Activated naive CD4-positive, alpha-beta T cell treated with anti-CD3 and anti-CD28 coated beads for 36 hours (primary cell): ENCODE data around the gene NAV1. TPM values are rescaled to one million over a fixed set of nuclear protein-coding genes. Genes with fewer than 3 reads are reported as not detected.

Source experiments
- CTCF ChIA-PET: fragments of 350-600 bp; sonication (Branson Sonifier 250); formaldehyde crosslinking; loops from one replicate; lab custom pipeline; 2021; ENCODE audit warnings: antibody characterized with exemption; lab: Charles Lee
- DNase-seq: peaks from one replicate; pipeline ENCODE4 v3.0.0-alpha.2; 2020
- H3K27ac Mint-ChIP-seq: one replicate; pipeline ENCODE4 v1.8.0; 2021; ENCODE audit warnings: mild to moderate bottlenecking, mixed read lengths
- H3K27me3 Mint-ChIP-seq: one replicate; pipeline ENCODE4 v1.8.0; 2021; ENCODE audit warnings: low read depth, mixed read lengths
- H3K36me3 Mint-ChIP-seq: one replicate; pipeline ENCODE4 v1.8.0; 2021; ENCODE audit warnings: low read depth, mixed read lengths
- H3K4me1 Mint-ChIP-seq: one replicate; pipeline ENCODE4 v1.8.0; 2021; ENCODE audit warnings: low read depth, mixed read lengths
- H3K4me3 Mint-ChIP-seq: one replicate; pipeline ENCODE4 v1.8.0; 2021; ENCODE audit warnings: mild to moderate bottlenecking, moderate library complexity, mixed read lengths
- H3K9me3 Mint-ChIP-seq: one replicate; pipeline ENCODE4 v1.8.0; 2021; ENCODE audit warnings: mixed read lengths
- intact Hi-C: fragments of 100-400 bp; cut with micrococcal nuclease; formaldehyde crosslinking; loops from one replicate; pipeline ENCODE4 v1.15.1; 2023
- total RNA-seq, 2 experiments: library from RNA; stranded (reverse); gene quantifications; one replicate each; pipeline ENCODE4 v1.2.3, GENCODE V29; 2021

NAV1 gene
- total RNA-seq, 2 experiments from 2014 or later, result 0.62 to 1.2 TPM

DNA sequence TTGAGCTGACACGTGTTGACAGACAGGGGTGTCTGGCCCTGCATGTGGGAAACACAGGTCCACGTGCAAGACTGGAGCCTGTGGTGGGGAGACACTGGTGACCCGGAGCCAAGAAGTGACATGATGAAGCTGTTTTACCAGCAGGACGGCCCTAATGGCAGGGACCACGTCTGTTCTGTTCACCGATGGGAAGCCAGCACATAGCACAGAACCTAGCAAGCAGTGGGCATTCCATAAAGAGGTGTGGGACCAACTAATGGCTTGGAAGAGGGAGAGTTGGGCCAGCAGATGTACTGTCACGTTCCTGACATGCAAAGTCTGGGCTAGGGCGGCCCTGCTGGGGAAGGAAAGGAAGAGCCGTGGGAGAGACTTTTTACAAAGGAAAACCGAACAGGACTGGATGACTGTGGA lies 15.3 kb downstream of the NAV1 start:
- DNase-seq, result no peak
- no peak overlapping the region for H3K4me3 Mint-ChIP-seq
- no peaks in the 10 kb centered on the region for H3K27me3 Mint-ChIP-seq
- intact Hi-C loops, result no loop called here
- no peaks in the 10 kb centered on the region for H3K36me3 Mint-ChIP-seq
- H3K27ac Mint-ChIP-seq, result no peak overlapping the region
- H3K4me1 Mint-ChIP-seq, result no peaks in the 10 kb centered on the region
- no peaks in the 10 kb centered on the region for H3K9me3 Mint-ChIP-seq
- CTCF ChIA-PET, result interaction anchor here (0.9 kb wide), 1 partner anchor 14 kb away, joined by 3 read pairs; no protein-coding TSS in a partner anchor

DNA sequence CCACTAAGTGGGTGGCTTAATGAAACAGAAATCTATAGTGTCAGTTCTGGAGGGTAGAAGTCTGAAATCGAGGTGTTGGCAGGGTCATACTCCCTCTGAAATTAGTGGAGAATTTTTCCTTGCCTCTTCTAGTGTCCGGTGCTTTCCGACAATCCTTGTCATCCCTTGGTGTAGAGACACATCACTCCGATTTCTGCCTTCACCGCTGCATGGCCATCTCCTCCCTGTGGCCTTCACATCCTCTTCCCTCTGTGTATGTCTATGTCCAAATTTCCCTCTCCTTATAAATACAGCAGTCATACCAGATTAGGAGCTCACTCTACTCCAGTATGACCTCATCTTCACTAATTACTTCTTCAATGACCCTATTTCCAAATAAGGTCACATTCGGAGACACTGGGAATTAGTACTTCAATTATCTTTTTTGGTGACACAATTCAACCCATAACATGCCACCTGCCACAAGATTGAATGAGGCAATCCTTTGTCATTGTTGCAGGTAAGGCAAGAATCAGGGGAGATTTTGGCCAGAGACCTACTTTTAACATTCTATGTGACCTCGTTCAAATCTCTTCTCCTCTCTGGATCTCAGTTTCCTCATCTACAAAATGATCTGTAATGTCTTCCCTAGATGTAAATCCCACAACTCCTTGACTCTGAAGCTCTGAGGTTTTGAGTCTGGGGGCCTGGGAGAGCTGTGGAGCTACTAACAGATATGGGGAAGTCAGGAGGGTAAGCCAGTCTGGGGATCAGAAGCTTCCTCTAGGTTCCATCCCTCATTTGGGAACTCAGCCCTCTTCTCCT lies 16.1 kb downstream of the NAV1 start:
- intact Hi-C loops, result no loop called here
- Mint-ChIP-seq H3K4me1 (peaks cover 3% of the 10 kb centered on the region), H3K27ac (no peak overlapping the region), H3K4me3 (no peak overlapping the region), H3K9me3 (no peaks in the 10 kb centered on the region), H3K27me3 (no peaks in the 10 kb centered on the region), H3K36me3 (no peaks in the 10 kb centered on the region)
- CTCF ChIA-PET, result interaction anchor here (0.9 to 1.6 kb wide), 3 partner anchors 15 to 238 kb away, joined by 3 to 5 read pairs (median 3); no protein-coding TSS in a partner anchor
- DNase-seq, result no peak

DNA sequence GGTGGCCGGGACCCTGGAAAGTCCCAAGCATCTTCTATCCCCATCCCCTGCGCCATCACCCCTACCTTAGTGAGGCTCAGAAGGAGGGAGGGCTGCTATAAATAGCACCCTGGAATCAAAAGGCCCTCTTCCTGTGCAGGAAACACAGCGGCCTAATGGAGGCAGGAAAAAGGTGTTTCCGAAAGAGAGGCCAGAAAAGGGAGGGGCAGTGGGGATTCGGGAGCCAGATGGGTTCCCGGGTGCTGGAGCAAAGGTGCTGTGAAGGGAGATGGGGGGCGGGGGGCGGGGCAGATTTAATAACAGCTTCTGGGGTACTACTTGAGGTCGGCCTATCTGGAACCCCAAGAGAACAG lies 16.6 kb downstream of the NAV1 start:
- H3K9me3 Mint-ChIP-seq, result no peaks in the 10 kb centered on the region
- CTCF ChIA-PET, result interaction anchor here (0.9 to 1.6 kb wide), 2 partner anchors 148 to 237 kb away, joined by 3 to 5 read pairs; no protein-coding TSS in a partner anchor
- no peak overlapping the region for H3K27ac Mint-ChIP-seq
- peaks cover 3% of the 10 kb centered on the region for H3K4me1 Mint-ChIP-seq
- intact Hi-C loops, result no loop called here
- H3K36me3 Mint-ChIP-seq, result no peaks in the 10 kb centered on the region
- no peak overlapping the region for H3K4me3 Mint-ChIP-seq
- no peaks in the 10 kb centered on the region for H3K27me3 Mint-ChIP-seq
- no peak for DNase-seq

DNA sequence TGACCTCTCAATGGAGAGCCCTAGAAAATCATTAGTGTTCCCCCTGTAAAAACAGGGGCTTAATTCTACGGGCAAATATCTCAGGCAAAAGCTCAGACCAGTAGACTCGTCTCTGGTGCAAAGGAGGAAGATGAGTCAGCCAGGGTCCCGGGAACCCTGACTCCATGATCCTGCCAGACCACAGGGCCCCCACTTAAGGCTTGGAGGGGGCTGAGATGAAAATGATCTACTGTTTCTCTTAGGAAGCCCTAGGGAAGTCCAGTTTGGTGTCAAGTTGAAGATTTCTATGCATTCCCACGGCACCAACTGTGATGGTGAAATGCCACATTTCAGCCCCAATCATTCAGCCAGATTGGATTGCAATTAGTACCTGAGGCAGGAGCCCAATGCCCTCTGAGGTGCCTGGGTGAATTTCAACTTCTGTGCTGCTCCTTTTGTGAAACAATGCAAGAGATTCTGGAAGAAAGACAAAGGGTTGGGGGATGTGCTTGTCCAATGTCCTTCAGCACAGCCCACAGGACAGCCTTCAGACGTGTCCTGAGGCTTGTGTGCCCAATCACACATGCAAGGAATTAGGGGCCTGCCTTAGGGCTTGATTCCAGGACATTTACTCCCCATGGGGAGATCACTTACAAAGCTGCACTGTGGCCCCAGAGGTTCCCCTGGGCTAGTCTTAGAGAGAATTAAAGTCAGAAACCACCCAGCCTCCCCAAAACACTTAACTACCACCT lies 18.1 kb downstream of the NAV1 start:
- intact Hi-C loops, result no loop called here
- H3K4me1 Mint-ChIP-seq, result peaks cover 3% of the 10 kb centered on the region
- no peaks in the 10 kb centered on the region for H3K27me3 Mint-ChIP-seq
- H3K27ac Mint-ChIP-seq, result no peak overlapping the region
- H3K4me3 Mint-ChIP-seq, result no peak overlapping the region
- DNase-seq, result no peak
- CTCF ChIA-PET, result interaction anchor here (0.6 to 6.6 kb wide), 7 partner anchors 25 to 243 kb away, joined by 3 to 83 read pairs (median 3); no protein-coding TSS in a partner anchor
- H3K36me3 Mint-ChIP-seq, result no peaks in the 10 kb centered on the region
- no peaks in the 10 kb centered on the region for H3K9me3 Mint-ChIP-seq

DNA sequence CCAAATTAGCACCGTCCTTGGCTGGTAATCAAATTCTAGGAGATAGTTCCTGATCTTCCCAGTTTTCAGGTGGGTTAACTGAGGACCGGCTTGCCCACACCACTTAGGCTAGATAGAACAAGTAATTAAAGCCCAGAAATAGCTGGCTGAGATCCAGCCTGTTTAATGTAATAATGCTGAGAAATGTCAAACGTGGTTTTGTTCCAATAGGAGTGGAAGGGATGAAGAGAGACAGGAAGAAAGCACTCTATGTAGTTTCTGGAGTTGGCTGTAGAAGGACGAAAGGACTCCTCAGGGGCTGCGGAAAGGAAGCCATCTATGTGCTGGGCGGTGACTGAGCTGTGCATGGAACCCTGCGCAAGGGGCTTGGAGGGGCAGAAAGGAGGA lies 18.6 kb downstream of the NAV1 start:
- H3K36me3 Mint-ChIP-seq, result no peaks in the 10 kb centered on the region
- no peak for DNase-seq
- H3K4me3 Mint-ChIP-seq, result no peak overlapping the region
- no peaks in the 10 kb centered on the region for H3K9me3 Mint-ChIP-seq
- H3K27me3 Mint-ChIP-seq, result no peaks in the 10 kb centered on the region
- intact Hi-C loops, result no loop called here
- CTCF ChIA-PET, result interaction anchor here (0.7 to 6.6 kb wide), 8 partner anchors 17 to 237 kb away, joined by 3 to 83 read pairs (median 4); no protein-coding TSS in a partner anchor
- peaks cover 3% of the 10 kb centered on the region for H3K4me1 Mint-ChIP-seq
- H3K27ac Mint-ChIP-seq, result no peak overlapping the region

DNA sequence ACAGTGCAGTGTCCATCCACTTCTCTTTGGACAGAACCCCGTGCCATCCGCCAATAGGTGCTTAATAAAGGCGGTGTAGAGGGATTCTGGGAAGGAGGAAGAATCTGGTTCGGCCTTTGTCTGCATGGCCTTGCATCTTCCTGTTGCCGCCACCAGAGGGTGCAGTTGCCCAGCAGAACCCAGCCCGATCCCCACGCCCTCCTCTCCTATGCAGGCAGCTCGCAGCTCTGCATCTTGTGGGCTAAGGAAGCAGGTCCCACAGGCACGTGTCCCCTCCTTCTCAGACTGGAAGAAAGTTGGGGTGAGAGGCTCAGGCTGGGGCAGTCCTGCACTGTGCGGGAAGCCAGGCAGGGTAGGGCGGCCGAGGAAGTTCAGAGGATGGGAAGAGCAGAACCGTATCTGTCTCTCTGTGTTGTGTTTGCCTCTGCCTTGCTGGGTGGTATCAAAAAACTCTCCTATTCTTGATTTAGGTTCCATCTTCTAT lies 20.8 kb downstream of the NAV1 start:
- Mint-ChIP-seq H3K4me1 (peaks cover 3% of the 10 kb centered on the region), H3K27me3 (no peaks in the 10 kb centered on the region), H3K27ac (no peak overlapping the region), H3K9me3 (no peaks in the 10 kb centered on the region), H3K36me3 (no peaks in the 10 kb centered on the region), H3K4me3 (no peak overlapping the region)
- DNase-seq, result peak; percentile 80
- CTCF ChIA-PET, result interaction anchor here (0.7 to 6.6 kb wide), 26 partner anchors 9 to 279 kb away, joined by 3 to 83 read pairs (median 4); no protein-coding TSS in a partner anchor
- intact Hi-C loops, result loop anchor here (1.0 to 2.0 kb wide), 4 partner anchors 29 to 234 kb away; no protein-coding TSS in a partner anchor

DNA sequence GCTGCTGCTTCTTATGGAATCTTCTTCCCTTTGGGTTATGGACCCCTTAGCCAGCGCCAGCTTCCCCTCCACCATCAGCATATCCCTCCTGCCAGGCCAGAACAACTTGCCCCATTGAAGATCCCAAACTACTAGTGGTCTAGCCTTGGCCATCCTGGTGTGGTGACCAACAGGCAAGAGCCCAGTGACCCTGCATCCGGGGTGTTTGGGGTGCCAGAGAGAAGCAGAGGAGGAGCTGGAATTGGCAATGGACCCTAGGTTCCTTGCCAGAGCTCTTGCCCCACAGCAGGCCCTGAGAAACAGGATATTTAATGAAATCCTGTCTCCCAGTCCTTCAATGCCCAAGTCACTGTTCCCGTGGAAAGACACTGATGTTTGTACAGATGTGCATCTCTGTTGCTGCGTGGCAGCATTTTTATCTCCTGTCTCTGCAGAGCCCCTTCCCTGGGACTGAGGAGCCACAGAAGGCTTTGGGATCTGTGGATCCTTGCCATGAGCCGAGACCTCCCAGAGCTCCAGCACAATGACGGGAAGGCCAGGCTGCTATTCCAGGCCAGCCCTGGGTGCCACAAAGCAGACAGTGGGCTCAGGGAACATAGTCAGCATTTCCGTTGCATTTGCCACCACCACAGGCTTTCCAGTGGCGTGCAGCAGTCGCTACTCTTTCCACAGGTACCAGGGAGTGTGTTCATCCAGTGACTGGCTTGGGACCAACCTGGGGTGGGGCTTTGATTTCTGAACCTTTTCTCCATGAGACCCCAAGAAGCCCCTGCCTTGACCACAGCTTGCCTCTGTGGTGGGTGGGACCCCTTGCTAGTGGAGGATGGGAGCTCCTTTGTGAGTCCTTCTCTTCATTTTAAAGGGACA lies 21.6 kb downstream of the NAV1 start:
- no peak overlapping the region for H3K4me3 Mint-ChIP-seq
- CTCF ChIA-PET, result interaction anchor here (0.8 to 6.6 kb wide), 25 partner anchors 9 to 269 kb away, joined by 3 to 83 read pairs (median 4); no protein-coding TSS in a partner anchor
- no peaks in the 10 kb centered on the region for H3K27me3 Mint-ChIP-seq
- intact Hi-C loops, result no loop called here
- no peaks in the 10 kb centered on the region for H3K36me3 Mint-ChIP-seq
- no peak for DNase-seq
- no peak overlapping the region for H3K27ac Mint-ChIP-seq
- H3K4me1 Mint-ChIP-seq, result peaks cover 3% of the 10 kb centered on the region
- H3K9me3 Mint-ChIP-seq, result no peaks in the 10 kb centered on the region

DNA sequence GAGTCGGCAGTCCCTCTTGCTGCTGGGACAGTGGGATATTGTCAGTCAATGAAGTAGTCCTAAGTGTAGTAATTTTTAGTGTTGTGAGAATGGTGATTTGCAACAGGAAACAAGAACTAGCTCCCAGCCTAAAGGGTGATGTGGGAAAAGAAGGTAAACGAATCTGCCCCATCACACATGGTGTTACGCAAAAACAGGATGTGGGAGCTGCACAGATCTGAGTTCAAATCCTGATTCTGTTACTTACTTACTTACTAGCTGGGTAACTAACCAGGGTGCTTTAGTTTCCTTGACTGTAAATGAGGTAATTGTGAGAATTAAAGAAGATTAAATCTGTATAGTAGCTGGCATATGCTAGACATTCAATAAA lies 22.3 kb downstream of the NAV1 start:
- no peaks in the 10 kb centered on the region for H3K36me3 Mint-ChIP-seq
- no peaks in the 10 kb centered on the region for H3K27me3 Mint-ChIP-seq
- CTCF ChIA-PET, result interaction anchor here (0.9 to 6.6 kb wide), 13 partner anchors 11 to 268 kb away, joined by 3 to 83 read pairs (median 8); no protein-coding TSS in a partner anchor
- peaks cover 3% of the 10 kb centered on the region for H3K4me1 Mint-ChIP-seq
- H3K27ac Mint-ChIP-seq, result no peak overlapping the region
- no peak for DNase-seq
- no peak overlapping the region for H3K4me3 Mint-ChIP-seq
- no peaks in the 10 kb centered on the region for H3K9me3 Mint-ChIP-seq
- intact Hi-C loops, result no loop called here

DNA sequence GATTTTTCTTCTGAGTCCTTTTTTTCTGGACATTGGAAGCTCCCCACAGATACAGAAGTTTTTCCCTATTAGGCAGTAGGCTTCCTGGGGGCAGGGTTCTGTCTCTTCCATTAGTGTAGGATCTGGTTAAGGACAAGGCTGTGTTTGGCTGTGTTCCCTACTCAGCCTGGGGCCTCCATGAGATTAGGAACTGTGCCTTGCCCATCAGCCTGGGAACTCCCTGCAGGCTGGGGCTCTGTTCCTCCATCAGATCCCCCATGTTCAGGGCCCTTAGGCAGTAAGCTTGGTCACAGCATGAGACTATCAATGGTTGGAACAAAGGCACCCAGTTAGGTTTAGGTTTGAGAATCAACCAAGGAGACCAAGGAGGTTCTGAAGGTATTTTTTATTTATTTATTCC lies 22.7 kb downstream of the NAV1 start:
- Mint-ChIP-seq H3K27me3 (no peaks in the 10 kb centered on the region), H3K4me1 (peaks cover 3% of the 10 kb centered on the region), H3K27ac (no peak overlapping the region), H3K36me3 (no peaks in the 10 kb centered on the region), H3K4me3 (no peak overlapping the region), H3K9me3 (no peaks in the 10 kb centered on the region)
- intact Hi-C loops, result no loop called here
- CTCF ChIA-PET, result interaction anchor here (0.9 to 6.6 kb wide), 10 partner anchors 11 to 268 kb away, joined by 3 to 83 read pairs (median 8); no protein-coding TSS in a partner anchor
- DNase-seq, result no peak

DNA sequence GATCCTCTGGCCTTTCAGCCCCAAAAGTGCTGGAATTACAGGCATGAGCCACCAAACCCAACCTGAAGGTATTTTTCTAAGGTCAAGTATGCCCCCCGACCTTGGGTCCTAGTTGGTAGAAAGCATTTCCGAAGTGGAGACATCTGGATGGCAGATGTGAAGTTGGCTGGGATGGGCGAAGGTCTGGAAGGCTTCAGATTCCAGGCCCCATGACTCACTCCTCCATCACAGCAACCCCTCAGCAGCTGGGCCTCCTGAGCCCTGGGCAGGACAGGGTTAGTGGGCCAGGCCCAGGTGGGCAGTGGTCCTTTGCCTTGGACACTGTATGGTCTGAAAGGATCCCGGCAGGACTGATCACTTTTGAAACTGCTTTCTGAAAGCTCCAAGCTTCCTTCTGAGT lies 23.3 kb downstream of the NAV1 start:
- intact Hi-C loops, result no loop called here

DNA sequence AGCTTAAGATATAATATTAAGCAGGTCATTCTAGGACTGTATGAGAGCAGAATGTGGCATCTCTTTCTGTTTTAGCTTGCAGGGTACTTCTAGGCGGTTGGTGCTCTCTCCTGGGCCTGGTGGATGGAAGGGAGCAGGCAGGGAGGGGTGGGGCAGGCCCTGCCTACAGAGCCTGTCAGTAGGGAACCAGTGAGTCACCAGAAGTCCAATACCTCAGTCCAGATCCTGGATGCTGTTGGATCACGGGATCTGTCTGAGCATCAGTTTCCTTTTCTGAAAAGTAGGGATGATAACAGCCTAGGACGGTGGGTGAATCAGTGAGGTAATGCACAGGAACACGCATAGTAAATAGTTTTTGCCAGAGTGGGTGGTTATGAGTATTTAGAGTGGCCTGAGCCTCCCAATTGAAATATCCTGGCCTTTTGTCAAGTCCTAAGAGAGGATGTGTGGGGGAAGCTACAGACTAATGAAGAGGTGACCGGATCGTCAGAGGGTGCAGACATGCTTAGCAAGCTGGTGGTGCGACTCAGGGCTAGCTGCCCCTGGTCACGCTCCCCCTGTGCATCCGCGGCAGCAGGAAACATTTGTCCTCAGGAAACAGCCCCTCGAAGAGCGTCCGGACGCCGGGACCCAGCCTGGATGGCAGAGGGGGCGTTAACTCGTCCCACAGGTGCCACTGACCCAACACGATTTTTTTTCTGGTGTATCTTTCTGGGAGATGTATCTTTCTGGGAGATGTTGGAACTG lies 23.9 kb downstream of the NAV1 start:
- peaks cover 3% of the 10 kb centered on the region for H3K4me1 Mint-ChIP-seq
- no peaks in the 10 kb centered on the region for H3K36me3 Mint-ChIP-seq
- no peak overlapping the region for H3K4me3 Mint-ChIP-seq
- intact Hi-C loops, result no loop called here
- no peak for DNase-seq
- no peaks in the 10 kb centered on the region for H3K9me3 Mint-ChIP-seq
- CTCF ChIA-PET, result interaction anchor here (1.2 to 6.6 kb wide), 4 partner anchors 141 to 230 kb away, joined by 4 to 83 read pairs (median 14); no protein-coding TSS in a partner anchor
- H3K27ac Mint-ChIP-seq, result no peak overlapping the region
- H3K27me3 Mint-ChIP-seq, result no peaks in the 10 kb centered on the region

More for the DNA sequence above, 23.3 kb downstream of the NAV1 start:
- peaks cover 3% of the 10 kb centered on the region for H3K4me1 Mint-ChIP-seq
- no peak for DNase-seq
- H3K9me3 Mint-ChIP-seq, result no peaks in the 10 kb centered on the region
- no peak overlapping the region for H3K27ac Mint-ChIP-seq
- CTCF ChIA-PET, result interaction anchor here (1.3 to 6.6 kb wide), 4 partner anchors 105 to 230 kb away, joined by 4 to 83 read pairs (median 14); no protein-coding TSS in a partner anchor
- H3K36me3 Mint-ChIP-seq, result no peaks in the 10 kb centered on the region
- H3K27me3 Mint-ChIP-seq, result no peaks in the 10 kb centered on the region
- H3K4me3 Mint-ChIP-seq, result no peak overlapping the region
